Ascending aorta (tissue), 2 donors: ENCODE data around the gene ZNF117. TPM values are rescaled to one million over a fixed set of nuclear protein-coding genes. Genes with fewer than 3 reads are reported as not detected.

Experiments used
- DNase-seq, 2 donors: peaks; one replicate each; pipeline ENCODE4 v3.0.0-alpha.2; 2019; ENCODE audit warnings: low spot score in 2 of 2
- H3K27ac ChIP-seq, 2 donors: fragments of 200-600 bp; sonication (generic); one replicate each; pipeline ENCODE4 v1.5.1; 2016 to 2017; ENCODE audit warnings: mild to moderate bottlenecking in 1 of 2
- H3K27me3 ChIP-seq: fragments of 200-600 bp; sonication (generic); one replicate; pipeline ENCODE4 v1.5.1; 2017
- H3K36me3 ChIP-seq, 2 donors: fragments of 200-600 bp; sonication (generic); one replicate each; pipeline ENCODE4 v1.5.1; 2016
- H3K4me1 ChIP-seq, 2 donors: fragments of 200-600 bp; sonication (generic); one replicate each; pipeline ENCODE4 v1.5.1; 2016 to 2017; ENCODE audit warnings: mild to moderate bottlenecking in 1 of 2
- H3K4me3 ChIP-seq, 2 donors: fragments of 200-600 bp; sonication (generic); one replicate each; pipeline ENCODE4 v1.5.1; 2016 to 2017; ENCODE audit warnings: mild to moderate bottlenecking in 1 of 2
- H3K9me3 ChIP-seq, 2 donors: fragments of 200-600 bp; sonication (generic); one replicate each; pipeline ENCODE4 v1.5.1; 2016
- intact Hi-C: fragments of 100-400 bp; cut with DNase I; formaldehyde crosslinking; loops from one replicate; pipeline ENCODE4 v1.15.1; 2023
- total RNA-seq: library from RNA; depleted of rRNA; stranded (reverse); fragments of >200 nt; gene quantifications from one replicate; pipeline ENCODE4 v1.1.0, GENCODE V29; 2016
- TF ChIP-seq, protein P1 (sequence below), 3 experiments: fragments of 200-600 bp in 2 of 3; fragments of 450-650 bp in 1 of 3; sonication (generic) in 2 of 3; IDR thresholded peaks; one replicate each; pipeline ENCODE4 v1.5.1; 2016 to 2019; ENCODE audit warnings: antibody characterized with exemption in 3 of 3, mild to moderate bottlenecking in 1 of 3, moderate library complexity in 1 of 3

Gene ZNF117
- total RNA-seq, 1 donor from 2014 or later, result 6.4 TPM

- Histone ChIP-seq H3K36me3 (peaks cover 13 to 24% of the 10 kb centered on the region in 2 donors), H3K27ac (no peak overlapping the region), H3K27me3 (no peaks in the 10 kb centered on the region), H3K4me1 (peaks cover 0 to 12% of the 10 kb centered on the region in 2 donors), H3K9me3 (peaks cover 33 to 35% of the 10 kb centered on the region in 2 donors), H3K4me3 (no peak overlapping the region)
- TF ChIP-seq, protein P1, sequence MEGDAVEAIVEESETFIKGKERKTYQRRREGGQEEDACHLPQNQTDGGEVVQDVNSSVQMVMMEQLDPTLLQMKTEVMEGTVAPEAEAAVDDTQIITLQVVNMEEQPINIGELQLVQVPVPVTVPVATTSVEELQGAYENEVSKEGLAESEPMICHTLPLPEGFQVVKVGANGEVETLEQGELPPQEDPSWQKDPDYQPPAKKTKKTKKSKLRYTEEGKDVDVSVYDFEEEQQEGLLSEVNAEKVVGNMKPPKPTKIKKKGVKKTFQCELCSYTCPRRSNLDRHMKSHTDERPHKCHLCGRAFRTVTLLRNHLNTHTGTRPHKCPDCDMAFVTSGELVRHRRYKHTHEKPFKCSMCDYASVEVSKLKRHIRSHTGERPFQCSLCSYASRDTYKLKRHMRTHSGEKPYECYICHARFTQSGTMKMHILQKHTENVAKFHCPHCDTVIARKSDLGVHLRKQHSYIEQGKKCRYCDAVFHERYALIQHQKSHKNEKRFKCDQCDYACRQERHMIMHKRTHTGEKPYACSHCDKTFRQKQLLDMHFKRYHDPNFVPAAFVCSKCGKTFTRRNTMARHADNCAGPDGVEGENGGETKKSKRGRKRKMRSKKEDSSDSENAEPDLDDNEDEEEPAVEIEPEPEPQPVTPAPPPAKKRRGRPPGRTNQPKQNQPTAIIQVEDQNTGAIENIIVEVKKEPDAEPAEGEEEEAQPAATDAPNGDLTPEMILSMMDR (IDR thresholded peaks at IDR 0.05), result no peak
- no peak for DNase-seq
- intact Hi-C loops, result no loop called here
Measured at GRCh38 chr7:64993901-64994300, 3.1 kb upstream of the ZNF117 start.

- DNase-seq, result no peak
- Histone ChIP-seq H3K4me1 (peaks cover 0 to 7% of the 10 kb centered on the region in 2 donors), H3K36me3 (peaks cover 8 to 24% of the 10 kb centered on the region in 2 donors), H3K4me3 (no peak overlapping the region), H3K27ac (no peak overlapping the region), H3K9me3 (peaks cover 34 to 35% of the 10 kb centered on the region in 2 donors), H3K27me3 (no peaks in the 10 kb centered on the region)
- TF ChIP-seq, protein P1 (IDR thresholded peaks at IDR 0.05), result no peak
- intact Hi-C loops, result no loop called here
Measured at GRCh38 chr7:64992971-64993370, 2.1 kb upstream of the ZNF117 start.

GRCh38 chr7:64990216-64990615, 620 bp downstream of the ZNF117 start:
- Histone ChIP-seq H3K4me1 (no peaks in the 10 kb centered on the region), H3K27ac (no peak overlapping the region), H3K9me3 (peaks cover 24 to 45% of the 10 kb centered on the region in 2 donors), H3K36me3 (peaks cover 8 to 29% of the 10 kb centered on the region in 2 donors), H3K4me3 (no peak overlapping the region), H3K27me3 (no peaks in the 10 kb centered on the region)
- intact Hi-C loops, result no loop called here
- TF ChIP-seq, protein P1 (IDR thresholded peaks at IDR 0.05), result no peak
- no peak for DNase-seq

DNA sequence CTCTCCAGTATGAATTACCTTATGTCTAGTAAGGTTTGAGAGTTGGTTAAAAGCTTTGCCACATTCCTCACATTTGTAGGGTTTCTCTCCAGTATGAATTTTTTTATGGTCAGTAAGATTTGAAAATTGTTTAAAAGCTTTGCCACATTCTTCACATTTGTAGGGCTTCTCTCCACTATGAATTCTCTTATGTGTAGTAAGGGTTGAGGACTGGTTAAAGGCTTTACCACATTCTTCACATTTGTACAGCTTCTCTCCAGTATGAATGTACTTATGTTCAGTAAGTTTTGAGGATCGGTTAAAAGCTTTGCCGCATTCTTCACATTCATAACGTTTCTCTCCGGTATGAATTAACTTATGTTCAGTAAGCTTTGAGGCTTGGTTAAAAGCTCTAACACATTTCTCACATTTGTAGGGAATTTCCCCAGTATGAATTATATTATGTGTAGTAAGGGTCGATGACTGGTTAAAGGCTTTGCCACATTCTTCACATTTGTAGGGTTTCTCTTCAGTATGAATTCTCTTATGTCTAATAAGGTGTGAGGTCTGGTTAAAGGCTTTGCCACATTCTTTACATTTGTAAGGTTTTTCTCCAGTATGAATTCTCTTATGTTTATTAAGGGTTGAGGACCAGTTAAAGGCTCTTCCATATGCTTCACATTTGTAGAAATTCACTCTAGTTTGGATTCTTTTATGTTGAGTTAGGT, 12.2 kb downstream of the ZNF117 start:
- no peak for DNase-seq
- intact Hi-C loops, result no loop called here
- TF ChIP-seq, protein P1 (IDR thresholded peaks at IDR 0.05), result no peak
- Histone ChIP-seq H3K9me3 (peaks cover 45 to 85% of the 10 kb centered on the region in 2 donors), H3K4me3 (no peak overlapping the region), H3K27me3 (no peaks in the 10 kb centered on the region), H3K4me1 (no peaks in the 10 kb centered on the region), H3K27ac (no peak overlapping the region), H3K36me3 (peaks cover 32 to 58% of the 10 kb centered on the region in 2 donors)

DNA sequence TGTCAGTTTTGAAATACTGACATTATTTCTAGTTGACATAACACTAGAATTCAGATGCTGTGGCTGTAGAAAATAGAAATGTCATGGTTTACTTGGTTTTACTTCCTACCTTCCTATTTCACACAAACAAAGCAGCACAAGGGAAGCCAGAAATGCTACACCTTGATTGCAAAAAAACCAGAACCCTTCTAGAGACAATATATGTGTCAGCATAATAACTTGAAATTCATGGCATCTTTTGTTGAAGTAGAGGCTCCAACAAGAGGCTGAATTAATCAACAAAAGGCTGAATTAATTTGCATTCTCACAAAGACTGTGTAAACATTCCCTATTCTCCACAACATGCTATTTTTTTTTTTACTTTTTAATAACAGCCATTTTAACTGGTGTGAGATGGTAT, 25.2 kb downstream of the ZNF117 start:
- Histone ChIP-seq H3K4me1 (no peaks in the 10 kb centered on the region), H3K27ac (no peak overlapping the region), H3K36me3 (no peaks in the 10 kb centered on the region), H3K9me3 (no peaks in the 10 kb centered on the region), H3K27me3 (no peaks in the 10 kb centered on the region), H3K4me3 (no peak overlapping the region)
- TF ChIP-seq, protein P1 (IDR thresholded peaks at IDR 0.05), result no peak
- no peak for DNase-seq
- intact Hi-C loops, result no loop called here
